SJSA1 (cell line): ENCODE data around the gene ADCYAP1R1. TPM values are rescaled to one million over a fixed set of nuclear protein-coding genes. Genes with fewer than 3 reads are reported as not detected.

Source experiments
- DNase-seq, 2 experiments: peaks; one replicate each; pipeline ENCODE4 v3.0.0-alpha.2; 2015 to 2020; ENCODE audit warnings: low spot score in 2 of 2, low read depth in 1 of 2
- H3K27ac ChIP-seq: fragments of 250-450 bp; sonication (Bioruptor Pico); 2 replicates; pipeline ENCODE4 v1.5.1; 2020; ENCODE audit warnings: mild to moderate bottlenecking, moderate library complexity
- H3K27me3 ChIP-seq: fragments of 250-450 bp; sonication (Bioruptor Pico); replicated peaks from 2 replicates; pipeline ENCODE4 v1.5.1; 2020; ENCODE audit warnings: mild to moderate bottlenecking, moderate library complexity
- H3K36me3 ChIP-seq: fragments of 250-450 bp; sonication (Bioruptor Pico); 2 replicates; pipeline ENCODE4 v1.5.1; 2020; ENCODE audit warnings: mild to moderate bottlenecking
- H3K4me1 ChIP-seq: fragments of 250-450 bp; sonication (Bioruptor Pico); replicated peaks from 2 replicates; pipeline ENCODE4 v1.6.1; 2021; ENCODE audit warnings: mild to moderate bottlenecking
- H3K4me3 ChIP-seq: fragments of 250-450 bp; sonication (Bioruptor Pico); 2 replicates; pipeline ENCODE4 v1.5.1; 2020; ENCODE audit warnings: mild to moderate bottlenecking
- H3K9me3 ChIP-seq: fragments of 250-450 bp; sonication (Bioruptor Pico); replicated peaks from 2 replicates; pipeline ENCODE4 v1.5.1; 2020; ENCODE audit warnings: mild to moderate bottlenecking
- total RNA-seq: library from RNA; depleted of rRNA; stranded (reverse); fragments of >200 nt; shearing (Covaris generic); gene quantifications from 2 replicates; pipeline ENCODE4 v1.2.3, GENCODE V29; 2014

ADCYAP1R1 gene
- total RNA-seq, 1 experiment from 2014 or later = not detected

DNA sequence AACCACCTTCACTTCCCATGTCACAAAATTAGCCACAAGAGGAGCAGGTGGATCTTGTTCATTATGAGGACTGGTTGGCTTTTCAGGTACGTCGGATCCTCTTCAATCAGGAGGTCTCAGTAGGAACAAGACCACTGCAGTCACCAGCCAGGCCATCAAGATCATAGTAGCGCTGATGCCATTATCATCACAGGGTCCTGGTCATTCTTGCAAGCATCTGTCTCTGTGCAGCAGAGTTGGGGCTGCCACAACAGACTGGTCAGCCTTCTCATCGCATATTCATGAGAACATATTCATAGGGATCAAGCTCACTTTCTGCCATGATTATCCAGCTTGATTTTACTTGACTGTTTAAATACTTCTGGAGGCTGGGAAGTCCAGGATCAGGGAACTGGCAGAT lies 67.1 kb downstream of the ADCYAP1R1 start:
- no peaks in the 10 kb centered on the region for H3K4me1 ChIP-seq
- H3K27me3 ChIP-seq = peaks cover 15% of the 10 kb centered on the region
- H3K27ac ChIP-seq = no peak overlapping the region
- no peaks in the 10 kb centered on the region for H3K36me3 ChIP-seq
- no peak for DNase-seq
- H3K9me3 ChIP-seq = no peaks in the 10 kb centered on the region
- no peak overlapping the region for H3K4me3 ChIP-seq

DNA sequence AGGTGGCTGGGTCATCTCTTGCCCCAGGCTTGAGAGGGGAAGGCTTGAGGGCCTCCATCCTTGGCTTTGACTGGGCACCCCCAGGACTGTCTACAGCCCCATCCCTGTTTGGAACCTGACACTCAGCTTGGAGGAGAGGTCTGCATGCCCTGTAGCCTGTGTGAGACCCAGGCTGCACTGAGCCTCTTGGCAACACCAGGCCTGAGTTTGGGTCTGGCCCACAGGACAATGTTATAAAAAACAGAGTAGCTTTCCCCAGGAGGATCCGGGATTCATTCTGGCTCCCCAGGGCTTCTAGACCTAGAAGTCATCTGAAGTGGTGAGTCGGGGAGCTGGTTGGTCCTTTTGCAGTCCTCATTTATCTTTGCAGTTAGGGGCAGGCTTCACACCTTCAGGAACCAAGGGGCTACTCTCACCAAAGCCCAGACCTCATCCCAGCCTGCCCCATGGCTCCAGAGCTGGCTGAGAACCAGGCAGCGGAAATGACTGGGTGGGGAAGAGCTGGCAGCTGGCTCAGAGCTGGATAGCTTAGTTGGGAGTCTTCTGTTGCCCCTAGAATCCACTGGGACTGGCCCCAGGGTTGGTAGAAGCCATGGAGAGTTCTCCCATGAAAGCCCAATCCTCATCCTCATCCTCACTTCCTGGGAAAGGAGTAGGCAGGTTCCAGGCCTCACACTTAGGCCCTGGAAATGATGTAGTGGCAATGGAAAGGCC lies 68.8 kb downstream of the ADCYAP1R1 start:
- no peak overlapping the region for H3K27ac ChIP-seq
- H3K4me3 ChIP-seq = no peak overlapping the region
- peaks cover 12% of the 10 kb centered on the region for H3K27me3 ChIP-seq
- H3K9me3 ChIP-seq = no peaks in the 10 kb centered on the region
- H3K36me3 ChIP-seq = no peaks in the 10 kb centered on the region
- no peaks in the 10 kb centered on the region for H3K4me1 ChIP-seq
- peak in 1 of 2 experiments; percentile 14 for DNase-seq

DNA sequence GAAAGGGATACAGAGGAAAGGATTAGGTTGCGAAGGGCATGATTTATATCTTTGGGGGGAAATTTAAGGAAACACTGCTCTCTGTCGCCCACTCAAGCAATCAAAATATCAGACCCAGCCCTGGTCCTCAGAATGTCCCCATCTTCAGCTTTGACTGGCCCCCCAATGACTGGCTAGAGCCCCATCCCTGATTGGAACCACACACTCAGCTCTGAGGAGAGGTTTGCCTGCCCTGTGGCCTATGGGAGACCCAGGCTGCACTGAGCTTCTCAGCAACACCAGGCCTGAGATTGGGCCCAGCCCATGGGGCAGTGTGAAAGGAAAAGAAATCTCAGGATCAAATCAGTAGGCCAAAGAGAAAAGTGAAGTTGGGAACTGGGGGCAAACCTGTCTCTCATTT lies 69.5 kb downstream of the ADCYAP1R1 start:
- DNase-seq = peak in 1 of 2 experiments; percentile 23
- Histone ChIP-seq H3K27me3 (peaks cover 12% of the 10 kb centered on the region), H3K9me3 (no peaks in the 10 kb centered on the region), H3K36me3 (no peaks in the 10 kb centered on the region), H3K4me3 (no peak overlapping the region), H3K27ac (no peak overlapping the region), H3K4me1 (no peaks in the 10 kb centered on the region)

DNA sequence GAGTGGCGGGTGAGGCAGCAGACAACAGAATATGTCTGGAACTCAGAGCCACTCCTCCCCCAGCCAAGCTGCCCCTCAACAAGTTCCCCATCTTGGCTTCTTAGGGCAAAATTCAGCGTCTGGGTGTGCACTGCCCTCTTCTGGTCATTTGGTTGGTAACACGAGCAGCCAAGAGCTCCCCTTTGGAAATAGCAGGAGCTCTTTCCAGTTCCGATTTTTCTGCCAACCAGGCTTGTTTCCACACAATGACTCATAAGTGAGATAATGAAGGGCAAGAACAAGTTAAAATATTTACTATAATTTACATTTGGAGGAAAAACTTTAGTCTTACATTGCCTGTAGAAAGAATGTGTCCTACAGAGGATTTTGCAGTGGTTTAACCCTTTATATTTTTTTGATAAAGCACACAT lies 70.5 kb downstream of the ADCYAP1R1 start:
- peak; percentile 49 to 67 for DNase-seq
- Histone ChIP-seq H3K4me1 (no peaks in the 10 kb centered on the region), H3K36me3 (no peaks in the 10 kb centered on the region), H3K27me3 (peaks cover 3% of the 10 kb centered on the region), H3K9me3 (no peaks in the 10 kb centered on the region), H3K4me3 (no peak overlapping the region), H3K27ac (no peak overlapping the region)

DNA sequence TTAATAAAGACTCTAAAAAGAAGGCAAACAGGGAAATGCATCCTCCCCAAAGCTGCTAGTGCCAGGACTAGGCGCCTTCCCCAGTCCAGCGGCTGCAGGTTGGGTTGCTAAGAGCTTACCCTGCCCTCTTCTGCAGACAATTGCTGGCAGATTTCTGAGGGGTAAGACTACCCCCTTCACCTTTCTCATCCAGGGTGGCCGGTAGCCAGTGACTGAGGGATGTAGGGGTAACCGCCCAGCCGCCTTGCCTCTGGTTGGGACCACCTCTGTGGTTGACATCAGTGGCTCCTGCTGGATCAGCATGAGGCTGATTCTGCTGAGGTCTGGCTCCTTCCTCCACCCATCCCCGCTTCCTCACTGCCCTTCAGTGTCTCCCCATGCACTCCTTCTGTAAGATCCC lies 71.2 kb downstream of the ADCYAP1R1 start:
- H3K27ac ChIP-seq = no peak overlapping the region
- H3K36me3 ChIP-seq = no peaks in the 10 kb centered on the region
- no peaks in the 10 kb centered on the region for H3K4me1 ChIP-seq
- no peak for DNase-seq
- no peak overlapping the region for H3K4me3 ChIP-seq
- H3K9me3 ChIP-seq = no peaks in the 10 kb centered on the region
- H3K27me3 ChIP-seq = no peaks in the 10 kb centered on the region; the same call in 1 of the 2 replicates

DNA sequence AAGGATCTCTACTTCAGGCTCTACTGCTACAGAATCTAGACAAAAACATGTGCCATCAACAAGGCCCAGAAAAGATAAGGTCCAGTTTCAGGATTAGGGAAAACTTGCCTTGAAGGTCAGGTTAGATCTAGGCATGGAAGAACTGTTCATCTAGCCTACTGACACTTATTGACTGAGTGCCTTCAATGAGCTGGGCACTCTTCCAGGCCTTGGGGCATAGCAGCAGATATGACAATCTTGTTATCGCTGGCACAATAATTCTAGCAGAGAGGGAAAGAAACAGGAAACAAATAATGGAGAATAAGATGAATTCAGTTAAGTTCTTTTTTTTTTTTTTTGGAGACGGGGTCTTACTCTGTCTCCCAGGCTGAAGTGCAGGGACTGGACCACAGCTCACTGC lies 71.6 kb downstream of the ADCYAP1R1 start:
- Histone ChIP-seq H3K36me3 (no peaks in the 10 kb centered on the region), H3K4me1 (no peaks in the 10 kb centered on the region), H3K4me3 (no peak overlapping the region), H3K9me3 (no peaks in the 10 kb centered on the region), H3K27ac (no peak overlapping the region), H3K27me3 (no peaks in the 10 kb centered on the region; the same call in 1 of the 2 replicates)
- DNase-seq = no peak

DNA sequence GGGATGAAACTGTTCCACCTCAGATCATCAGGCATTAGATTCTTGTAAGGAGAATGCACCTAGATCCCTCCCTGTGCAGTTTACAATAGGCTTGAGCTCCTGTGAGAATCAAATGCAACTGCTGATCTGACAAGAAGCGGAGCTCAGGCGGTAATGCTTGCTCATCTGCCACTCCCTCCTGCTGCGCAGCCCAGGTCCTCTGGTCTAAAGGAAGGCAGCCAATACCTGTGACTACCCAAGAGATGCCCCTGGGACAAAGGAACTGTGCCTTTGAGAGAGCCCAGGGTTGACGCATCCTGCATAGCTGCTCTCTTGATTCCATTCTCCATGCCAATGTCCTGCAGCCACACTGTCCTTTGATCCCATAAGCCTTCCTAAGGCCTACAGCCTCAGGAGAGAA lies 73.1 kb downstream of the ADCYAP1R1 start:
- Histone ChIP-seq H3K27me3 (no peaks in the 10 kb centered on the region; the same call in 1 of the 2 replicates), H3K4me3 (no peak overlapping the region), H3K9me3 (no peaks in the 10 kb centered on the region), H3K36me3 (no peaks in the 10 kb centered on the region), H3K4me1 (no peaks in the 10 kb centered on the region), H3K27ac (no peak overlapping the region)
- no peak for DNase-seq

DNA sequence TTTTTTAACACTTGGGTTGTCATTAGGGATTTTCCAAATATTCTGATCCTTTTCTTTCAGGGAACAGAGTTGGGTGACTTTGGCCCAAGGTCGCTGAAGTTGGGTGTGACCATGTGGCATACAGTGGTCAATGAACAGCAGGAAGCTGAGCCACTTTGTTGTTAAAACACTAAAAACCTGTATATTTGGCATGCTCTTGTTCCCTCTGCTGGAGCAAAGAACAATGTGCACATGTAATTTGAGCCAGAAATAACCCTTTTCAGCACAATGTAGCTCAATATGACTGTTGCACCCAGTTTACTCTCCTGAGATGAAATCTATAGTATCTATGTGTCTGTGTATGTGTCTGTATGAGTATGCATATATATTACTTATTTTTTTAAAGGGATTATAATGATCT lies 74.9 kb downstream of the ADCYAP1R1 start:
- Histone ChIP-seq H3K27ac (no peak overlapping the region), H3K4me3 (no peak overlapping the region), H3K9me3 (no peaks in the 10 kb centered on the region), H3K27me3 (no peaks in the 10 kb centered on the region; the same call in 1 of the 2 replicates), H3K36me3 (no peaks in the 10 kb centered on the region), H3K4me1 (no peaks in the 10 kb centered on the region)
- DNase-seq = no peak

DNA sequence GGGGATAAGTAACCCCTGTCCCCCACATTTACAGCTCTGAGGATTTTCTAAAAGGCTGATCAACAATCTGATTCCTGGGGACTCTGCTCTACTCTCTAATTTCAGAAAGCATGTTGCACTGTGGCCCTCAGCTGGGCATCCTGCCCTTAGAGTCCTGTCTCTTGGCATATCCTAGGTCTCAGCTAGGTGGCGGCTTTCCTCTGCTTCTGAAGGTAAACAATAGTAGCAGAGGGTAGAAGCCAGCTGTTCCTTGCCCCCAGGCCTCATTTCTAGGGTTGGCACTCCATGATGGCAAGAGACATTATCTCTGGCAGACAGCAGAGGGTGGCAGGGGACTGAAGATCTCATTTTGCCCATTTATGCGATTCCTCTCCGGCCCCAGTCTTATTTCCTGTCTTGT lies 77.0 kb downstream of the ADCYAP1R1 start:
- DNase-seq = no peak
- Histone ChIP-seq H3K36me3 (no peaks in the 10 kb centered on the region), H3K9me3 (no peaks in the 10 kb centered on the region), H3K4me1 (no peaks in the 10 kb centered on the region), H3K27me3 (no peaks in the 10 kb centered on the region; the same call in 1 of the 2 replicates), H3K27ac (no peak overlapping the region), H3K4me3 (no peak overlapping the region)

DNA sequence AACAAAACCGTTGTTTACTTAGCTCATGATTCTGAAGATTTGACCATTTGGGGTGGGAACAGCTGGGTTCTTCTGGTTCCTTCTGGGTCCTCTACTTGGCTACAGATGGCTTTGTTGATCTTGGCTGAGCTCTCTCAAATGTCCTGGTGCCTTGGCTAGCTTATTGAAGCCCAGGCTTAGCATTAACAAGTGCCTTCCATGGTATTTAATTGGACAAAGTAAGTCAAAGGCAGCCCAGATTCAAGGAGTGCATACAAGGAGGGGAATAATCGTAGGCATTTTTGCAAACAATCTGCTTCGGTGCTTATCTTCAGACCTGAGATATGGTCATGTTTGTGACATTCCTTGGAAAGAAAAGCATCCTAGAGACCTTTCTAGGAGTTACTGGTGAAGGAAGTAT lies 81.4 kb downstream of the ADCYAP1R1 start:
- H3K36me3 ChIP-seq = no peaks in the 10 kb centered on the region
- no peak overlapping the region for H3K4me3 ChIP-seq
- H3K27me3 ChIP-seq = no peaks in the 10 kb centered on the region
- no peak for DNase-seq
- no peaks in the 10 kb centered on the region for H3K4me1 ChIP-seq
- no peaks in the 10 kb centered on the region for H3K9me3 ChIP-seq
- no peak overlapping the region for H3K27ac ChIP-seq

DNA sequence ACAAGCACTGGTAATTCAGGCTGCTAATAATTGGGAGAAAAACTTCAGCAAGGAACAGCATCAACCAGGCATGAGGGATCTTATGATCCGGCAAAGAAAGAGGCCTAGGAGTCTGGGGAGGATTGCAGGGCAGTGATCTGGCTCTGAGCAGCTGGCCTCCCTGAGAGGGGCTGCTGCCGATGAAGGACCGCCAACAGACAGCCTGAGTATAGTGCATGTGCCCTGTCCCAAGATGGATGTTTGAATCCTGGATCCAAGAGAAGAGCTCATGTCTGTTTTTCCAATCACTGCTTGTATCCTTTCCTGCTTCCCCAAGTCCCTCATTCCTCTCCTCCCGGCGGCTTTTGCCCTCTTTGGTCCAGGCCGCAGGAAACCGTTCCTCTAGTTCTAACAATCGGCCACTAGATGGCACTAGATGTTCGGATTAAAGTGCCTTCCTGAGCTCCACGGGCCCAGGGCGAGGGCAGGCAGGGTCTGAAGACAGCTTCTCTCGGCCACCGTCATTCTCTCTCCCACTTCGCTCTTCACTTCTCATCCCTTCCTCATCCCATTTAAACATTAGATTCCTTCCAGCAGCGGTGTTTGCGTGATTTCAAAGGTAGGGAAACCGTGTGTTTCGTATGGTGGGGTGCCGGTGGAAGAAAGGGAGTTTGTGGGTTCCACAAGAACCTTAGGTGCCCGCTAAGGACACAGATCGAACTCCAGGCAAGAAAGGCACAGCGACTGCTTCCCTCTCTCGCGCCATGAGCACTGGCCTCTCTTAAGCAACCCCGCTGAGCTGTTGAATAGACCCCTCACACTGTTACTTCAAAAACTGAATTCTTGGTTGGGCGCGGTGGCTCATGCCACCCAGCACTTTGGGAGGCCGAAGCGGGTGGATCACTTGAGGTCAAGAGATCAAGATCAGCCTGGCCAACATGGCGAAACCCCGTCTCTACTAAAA lies 82.4 kb downstream of the ADCYAP1R1 start:
- Histone ChIP-seq H3K9me3 (no peaks in the 10 kb centered on the region), H3K27me3 (no peaks in the 10 kb centered on the region), H3K27ac (no peak overlapping the region), H3K36me3 (no peaks in the 10 kb centered on the region), H3K4me1 (no peaks in the 10 kb centered on the region), H3K4me3 (no peak overlapping the region)
- DNase-seq = peak; percentile 44 to 62

DNA sequence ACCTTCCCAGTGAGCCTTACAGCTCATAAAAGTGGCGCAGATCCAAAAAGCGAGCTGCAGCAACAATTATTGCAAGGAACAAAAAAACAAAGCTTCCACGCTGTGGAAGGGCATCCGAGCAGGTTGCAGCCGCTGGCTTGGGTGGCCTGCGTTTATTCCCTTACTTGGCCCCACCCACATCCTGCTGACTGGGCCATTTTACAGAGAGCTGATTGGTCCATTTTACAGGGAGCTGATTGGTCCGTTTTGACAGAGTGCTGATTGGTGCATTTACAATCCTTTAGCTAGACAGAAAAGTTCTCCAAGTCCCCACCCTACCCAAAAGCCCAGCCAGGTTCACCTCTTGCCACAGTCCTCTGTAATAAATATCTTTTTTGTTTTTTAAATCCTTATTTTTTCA lies 85.1 kb downstream of the ADCYAP1R1 start:
- no peaks in the 10 kb centered on the region for H3K9me3 ChIP-seq
- no peak overlapping the region for H3K27ac ChIP-seq
- H3K4me1 ChIP-seq = no peaks in the 10 kb centered on the region
- H3K27me3 ChIP-seq = no peaks in the 10 kb centered on the region; the same call in 1 of the 2 replicates
- H3K4me3 ChIP-seq = no peak overlapping the region
- no peak for DNase-seq
- H3K36me3 ChIP-seq = no peaks in the 10 kb centered on the region

DNA sequence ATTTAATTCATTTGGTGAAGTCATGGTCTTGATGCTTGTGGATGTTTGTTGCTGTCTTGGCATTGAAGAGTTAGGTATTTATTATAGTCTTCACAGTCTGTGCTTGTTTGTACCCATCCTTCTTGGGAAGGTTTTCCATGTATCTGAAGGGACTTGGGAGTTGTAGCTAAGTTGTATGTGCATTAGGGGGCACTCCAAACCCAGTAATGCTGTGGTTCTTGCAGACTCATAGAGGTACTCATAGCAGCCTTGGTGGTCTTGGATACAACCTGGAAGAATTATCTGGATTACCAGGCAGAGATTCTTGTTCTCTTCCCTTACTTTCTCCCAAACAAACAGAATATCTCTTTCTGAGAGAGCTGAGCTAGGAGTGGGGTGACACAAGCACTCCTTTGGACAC lies 93.2 kb downstream of the ADCYAP1R1 start:
- Histone ChIP-seq H3K9me3 (no peaks in the 10 kb centered on the region), H3K4me3 (no peak overlapping the region), H3K36me3 (no peaks in the 10 kb centered on the region), H3K27ac (no peak overlapping the region), H3K4me1 (no peaks in the 10 kb centered on the region), H3K27me3 (no peaks in the 10 kb centered on the region; the same call in 1 of the 2 replicates)
- DNase-seq = no peak

DNA sequence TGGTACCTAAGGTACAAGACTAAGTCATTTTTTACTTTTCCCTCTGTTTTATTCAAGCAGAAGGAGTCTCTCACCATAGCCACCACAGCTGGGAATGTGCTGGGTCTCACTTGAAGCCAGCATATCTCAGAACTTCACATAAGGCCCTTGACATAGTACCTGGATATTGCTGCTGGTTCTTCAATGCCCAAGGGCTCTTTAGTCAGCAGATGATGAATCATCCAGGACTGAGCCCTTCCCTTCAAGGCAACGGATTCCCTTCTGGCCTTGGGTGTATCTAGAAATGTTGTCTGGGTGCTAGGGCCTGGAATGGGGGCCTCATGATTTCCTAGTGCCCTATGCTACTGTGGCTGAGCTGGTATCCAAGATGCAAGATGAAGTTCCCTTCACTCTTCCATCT lies 93.9 kb downstream of the ADCYAP1R1 start:
- DNase-seq = no peak

More for the DNA sequence above, 93.9 kb downstream of the ADCYAP1R1 start:
- Histone ChIP-seq H3K27ac (no peak overlapping the region), H3K4me3 (no peak overlapping the region), H3K36me3 (no peaks in the 10 kb centered on the region), H3K27me3 (no peaks in the 10 kb centered on the region; the same call in 1 of the 2 replicates), H3K9me3 (no peaks in the 10 kb centered on the region), H3K4me1 (no peaks in the 10 kb centered on the region)
